HCT116 (cell line): ENCODE measurements around the gene ID3. TPM values are rescaled to one million over a fixed set of nuclear protein-coding genes. Genes with fewer than 3 reads are reported as not detected.

Experiments
- ATAC-seq: fragments of 200-7000 bp; cut with Tn5 transposase; 2 replicates; pipeline ENCODE4 v1.9.1; 2020; ENCODE audit warnings: mild to moderate bottlenecking, moderate library complexity
- BruUV-seq: library from RNA; stranded (reverse); fragments of 400-500 nt; replicated peaks from 2 replicates; lab custom pipeline; 2021; lab: Mats Ljungman, UMichigan
- CTCF ChIA-PET: fragments of 300-600 bp; sonication (Branson Sonifier 250); formaldehyde crosslinking; loops from one replicate; lab custom pipeline; 2021; ENCODE audit warnings: antibody characterized with exemption; lab: Charles Lee
- POLR2A ChIA-PET: fragments of 300-600, 350-600 bp; sonication (Branson Sonifier 250); formaldehyde crosslinking; loops from one replicate; lab custom pipeline; 2021; ENCODE audit warnings: antibody characterized with exemption; lab: Charles Lee
- RAD21 ChIA-PET, 2 experiments: fragments of 300-600 bp; sonication (Branson Sonifier 250); formaldehyde crosslinking; loops; one replicate each; lab custom pipeline; 2023; ENCODE audit warnings: low total read pairs in 2 of 2; ENCODE audit not compliant: uncharacterized antibody in 2 of 2, unreplicated experiment in 2 of 2, low non-redundant PET in 1 of 2; lab: Charles Lee
- DNase-seq: peaks from one replicate; pipeline ENCODE4 v3.0.0-alpha.2; 2010; ENCODE audit warnings: low read depth, low spot score
- H2AFZ ChIP-seq: fragments of 200-600 bp; shearing (Covaris generic), sonication (generic); 2 replicates; pipeline ENCODE4 v1.6.1; 2017; ENCODE audit warnings: low read depth, mixed run types, mixed read lengths, antibody characterized with exemption, low read length; ENCODE audit not compliant: poor library complexity, severe bottlenecking
- H3K27ac ChIP-seq: 2 replicates; pipeline ENCODE4 v1.5.1; 2012; ENCODE audit warnings: low read depth, low read length
- H3K27me3 ChIP-seq: fragments of 200-600 bp; sonication (generic); 2 replicates; pipeline ENCODE4 v1.6.1; 2016; ENCODE audit warnings: mixed run types, low read length, mixed read lengths; ENCODE audit not compliant: insufficient read depth
- H3K36me3 ChIP-seq, 2 experiments: fragments of 200-500 bp in 1 of 2; fragments of 200-600 bp in 1 of 2; sonication (Bioruptor generic) in 1 of 2; sonication (generic) in 1 of 2; 2 replicates each; pipeline versions ENCODE4 v1.5.1 to v1.6.1; 2014 to 2016; ENCODE audit warnings: low read length in 2 of 2, inconsistent platforms in 1 of 2, mixed read lengths in 1 of 2, mixed run types in 1 of 2; ENCODE audit not compliant: insufficient read depth in 2 of 2, control insufficient read depth in 1 of 2
- H3K4me1 ChIP-seq, 2 experiments: fragments of 200-600 bp in 1 of 2; sonication (generic) in 1 of 2; 2 replicates each; pipeline versions ENCODE4 v1.5.1 to v1.6.1; 2012 to 2017; ENCODE audit warnings: low read length in 2 of 2, inconsistent platforms in 1 of 2, mild to moderate bottlenecking in 1 of 2, mixed read lengths in 1 of 2, mixed run types in 1 of 2, moderate library complexity in 1 of 2; ENCODE audit not compliant: insufficient read depth in 2 of 2, control insufficient read depth in 1 of 2
- H3K4me2 ChIP-seq: fragments of 200-600 bp; sonication (generic); 2 replicates; pipeline ENCODE4 v1.6.1; 2017; ENCODE audit warnings: mixed run types, low read length, mixed read lengths
- H3K4me3 ChIP-seq, 2 experiments: fragments of 200-600 bp in 1 of 2; sonication (generic) in 1 of 2; replicated peaks in 1 of 2; 2 replicates each; pipeline ENCODE4 v1.5.1; 2011 to 2016; ENCODE audit warnings: low read length in 2 of 2, control low read depth in 1 of 2, low read depth in 1 of 2, mild to moderate bottlenecking in 1 of 2, mixed read lengths in 1 of 2, mixed run types in 1 of 2
- H3K79me2 ChIP-seq: fragments of 200-600 bp; sonication (generic); 2 replicates; pipeline ENCODE4 v1.6.1; 2017; ENCODE audit warnings: mild to moderate bottlenecking, mixed run types, low read length, moderate library complexity, mixed read lengths; ENCODE audit not compliant: insufficient read depth
- H3K9ac ChIP-seq: fragments of 200-600 bp; sonication (generic); 2 replicates; pipeline ENCODE4 v1.6.1; 2016; ENCODE audit warnings: low read length, mixed read lengths
- H3K9me2 ChIP-seq: fragments of 200-600 bp; sonication (generic), shearing (Covaris generic); 2 replicates; pipeline ENCODE4 v1.6.1; 2017; ENCODE audit warnings: mixed run types, mild to moderate bottlenecking, moderate library complexity; ENCODE audit not compliant: insufficient read depth
- H3K9me3 ChIP-seq, 2 experiments: fragments of 200-500 bp in 1 of 2; fragments of 200-600 bp in 1 of 2; sonication (Bioruptor generic) in 1 of 2; sonication (generic) in 1 of 2; 2 replicates each; pipeline ENCODE4 v1.6.1; 2014 to 2017; ENCODE audit warnings: low read length in 2 of 2, mixed read lengths in 2 of 2, inconsistent platforms in 1 of 2, low read depth in 1 of 2, mild to moderate bottlenecking in 1 of 2, mixed run types in 1 of 2, moderate library complexity in 1 of 2; ENCODE audit not compliant: control insufficient read depth in 1 of 2, insufficient read depth in 1 of 2
- H4K20me1 ChIP-seq: fragments of 200-600 bp; sonication (generic), shearing (Covaris generic); 2 replicates; pipeline ENCODE4 v1.6.1; 2017; ENCODE audit warnings: mixed run types, mild to moderate bottlenecking, moderate library complexity; ENCODE audit not compliant: insufficient read depth
- CEBPB ChIP-seq: IDR thresholded peaks from 2 replicates; pipeline ENCODE4 v1.6.1; 2012; ENCODE audit warnings: low read depth
- EGR1 ChIP-seq: IDR thresholded peaks from 2 replicates; pipeline ENCODE4 v1.6.1; 2012; ENCODE audit warnings: low read depth
- ELF1 ChIP-seq: IDR thresholded peaks from 2 replicates; pipeline ENCODE4 v1.6.1; 2012; ENCODE audit warnings: low read depth, borderline replicate concordance
- EZH2phosphoT487 ChIP-seq: fragments of 200-600 bp; IDR thresholded peaks from 2 replicates; pipeline ENCODE4 v1.6.1; 2018; ENCODE audit warnings: antibody characterized with exemption, borderline replicate concordance
- JUND ChIP-seq: IDR thresholded peaks from 2 replicates; pipeline ENCODE4 v1.6.1; 2012
- MAX ChIP-seq: IDR thresholded peaks from 2 replicates; pipeline ENCODE4 v1.6.1; 2012
- POLR2A ChIP-seq: IDR thresholded peaks from 2 replicates; pipeline ENCODE4 v1.7.0; 2011; ENCODE audit warnings: borderline replicate concordance; ENCODE audit not compliant: insufficient read depth, insufficient read length; ENCODE audit errors: extremely low read depth
- POLR2AphosphoS5 ChIP-seq: IDR thresholded peaks from 2 replicates; pipeline ENCODE4 v1.6.1; 2011; ENCODE audit warnings: mild to moderate bottlenecking, low read depth, low read length, moderate library complexity
- RAD21 ChIP-seq: IDR thresholded peaks from 2 replicates; pipeline ENCODE4 v1.6.1; 2012; ENCODE audit warnings: low read depth, mild to moderate bottlenecking
- REST ChIP-seq: IDR thresholded peaks from 2 replicates; pipeline ENCODE4 v1.6.1; 2012; ENCODE audit warnings: low read depth
- ZBTB33 ChIP-seq: IDR thresholded peaks from 2 replicates; pipeline ENCODE4 v1.6.1; 2011; ENCODE audit warnings: mild to moderate bottlenecking, low read length, moderate library complexity; ENCODE audit not compliant: insufficient replicate concordance; ENCODE audit errors: extremely low read depth
- ZFX ChIP-seq: fragments of 450-650 bp; IDR thresholded peaks from 2 replicates; pipeline ENCODE4 v1.6.1; 2017
- intact Hi-C: fragments of 100-400 bp; cut with micrococcal nuclease; formaldehyde crosslinking; loops from 2 replicates; pipeline ENCODE4 v1.10.0; 2022
- total RNA-seq: library from RNA; stranded (reverse); gene quantifications from one replicate; pipeline ENCODE4 v1.2.1, GENCODE V29; 2021; ENCODE audit not compliant: unreplicated experiment

Gene ID3
- total RNA-seq, 1 experiment from 2014 or later, result 183 TPM

- Histone ChIP-seq H4K20me1 (no peaks in the 10 kb centered on the region), H3K9ac (peak overlapping the region; percentile 91), H3K9me3 (no peaks in the 10 kb centered on the region), H3K4me2 (peak overlapping the region; percentile 97), H3K4me1 (peaks cover 60 to 93% of the 10 kb centered on the region in 2 experiments), H3K79me2 (peaks cover 52% of the 10 kb centered on the region), H2AFZ (no peak overlapping the region), H3K27me3 (no peaks in the 10 kb centered on the region), H3K27ac (peak overlapping the region; percentile 80), H3K36me3 (peaks cover 0 to 5% of the 10 kb centered on the region in 2 experiments; a peak in 1 of 4 replicates), H3K4me3 (peak overlapping the region; percentile 69 to 84), H3K9me2 (no peaks in the 10 kb centered on the region)
- TF ChIP-seq EZH2phosphoT487 (no peak), EGR1 (no peak), ZBTB33 (no peak), RAD21 (no peak), REST (no peak), POLR2A (no peak), CEBPB (no peak), ZFX (no peak), JUND (no peak), MAX (no peak), ELF1 (no peak), POLR2AphosphoS5 (no peak)
- no peak for ATAC-seq
- TSS peak; percentile 53 for BruUV-seq
- ChIA-PET POLR2A (interaction anchor here (0.7 to 1.7 kb wide), 5 partner anchors 17 to 261 kb away, joined by 3 to 7 read pairs (median 4); partner anchors contain the start of gene LYPLA2), RAD21 (interaction anchor here in 1 of 2 experiments (1.2 kb wide), 1 partner anchor 32 kb away, joined by 5 read pairs; no protein-coding TSS in a partner anchor), CTCF (interaction anchor here (0.5 to 5.3 kb wide), 5 partner anchors 29 to 220 kb away, joined by 3 to 48 read pairs (median 5); partner anchors contain the start of gene ID3)
- DNase-seq, result no peak
- intact Hi-C loops, result loop anchor here (10.0 kb wide), 2 partner anchors 185 to 315 kb away; partner anchors contain the start of genes HNRNPR and HTR1D
These were observed 29.9 kb downstream of the ID3 start for GRCh38 chr1:23529146-23530086.
